Calu3 (cell line): ENCODE data around the gene RIN3. TPM values are rescaled to one million over a fixed set of nuclear protein-coding genes. Genes with fewer than 3 reads are reported as not detected.

ENCODE experiments used
- BruUV-seq: library from RNA; stranded (reverse); fragments of 400-500 nt; replicated peaks from 2 replicates; lab custom pipeline; 2021; lab: Mats Ljungman, UMichigan
- CTCF ChIA-PET: fragments of 300-600 bp; sonication (Branson Sonifier 250); formaldehyde crosslinking; loops from one replicate; lab custom pipeline; 2022; ENCODE audit warnings: antibody characterized with exemption; lab: Charles Lee
- DNase-seq: peaks from one replicate; pipeline ENCODE4 v3.0.0; 2022
- H3K27ac Mint-ChIP-seq: one replicate; pipeline ENCODE4 v1.8.0; 2022; ENCODE audit warnings: mixed read lengths; ENCODE audit not compliant: unreplicated experiment
- H3K27me3 Mint-ChIP-seq: one replicate; pipeline ENCODE4 v1.8.0; 2022; ENCODE audit warnings: mixed read lengths; ENCODE audit not compliant: unreplicated experiment
- H3K36me3 Mint-ChIP-seq: one replicate; pipeline ENCODE4 v1.8.0; 2022; ENCODE audit warnings: mild to moderate bottlenecking, moderate library complexity, mixed read lengths; ENCODE audit not compliant: insufficient read depth, unreplicated experiment
- H3K4me1 Mint-ChIP-seq: one replicate; pipeline ENCODE4 v1.8.0; 2022; ENCODE audit warnings: mild to moderate bottlenecking, low read depth, mixed read lengths; ENCODE audit not compliant: unreplicated experiment
- H3K4me3 Mint-ChIP-seq: one replicate; pipeline ENCODE4 v1.8.0; 2022; ENCODE audit warnings: mild to moderate bottlenecking, low read depth, moderate library complexity, mixed read lengths; ENCODE audit not compliant: unreplicated experiment
- H3K9me3 Mint-ChIP-seq: one replicate; pipeline ENCODE4 v1.8.0; 2022; ENCODE audit warnings: low read depth, mixed read lengths; ENCODE audit not compliant: unreplicated experiment
- CTCF ChIP-seq: fragments of 200-600 bp; IDR thresholded peaks from one replicate; pipeline ENCODE4 v1.8.0; 2022; ENCODE audit warnings: antibody characterized with exemption; ENCODE audit not compliant: unreplicated experiment
- intact Hi-C: fragments of 100-400 bp; cut with micrococcal nuclease; formaldehyde crosslinking; loops from one replicate; pipeline ENCODE4 v1.10.0; 2022; ENCODE audit not compliant: unreplicated experiment
- total RNA-seq: library from RNA; stranded (reverse); gene quantifications from 2 replicates; pipeline ENCODE4 v1.2.3, GENCODE V29; 2022

The RIN3 gene
- total RNA-seq, 1 experiment from 2014 or later, result 13.8 TPM

GRCh38 chr14:92563359-92563758 lies 49.8 kb downstream of the RIN3 start:
- Mint-ChIP-seq H3K4me1 (peaks cover 31% of the 10 kb centered on the region), H3K9me3 (no peaks in the 10 kb centered on the region), H3K27ac (no peak overlapping the region), H3K27me3 (no peaks in the 10 kb centered on the region), H3K36me3 (no peaks in the 10 kb centered on the region), H3K4me3 (no peak overlapping the region)
- CTCF ChIA-PET, result interaction anchor here (1.1 kb wide), 1 partner anchor 17 kb away, joined by 3 read pairs; no protein-coding TSS in a partner anchor
- no TSS peak for BruUV-seq
- no peak for TF ChIP-seq CTCF
- intact Hi-C loops, result no loop called here
- no peak for DNase-seq

GRCh38 chr14:92563765-92564285 lies 50.2 kb downstream of the RIN3 start:
- no TSS peak for BruUV-seq
- no peaks in the 10 kb centered on the region for H3K27me3 Mint-ChIP-seq
- DNase-seq, result no peak
- no peaks in the 10 kb centered on the region for H3K9me3 Mint-ChIP-seq
- H3K4me1 Mint-ChIP-seq, result peaks cover 31% of the 10 kb centered on the region
- intact Hi-C loops, result no loop called here
- CTCF ChIA-PET, result interaction anchor here (1.1 kb wide), 1 partner anchor 18 kb away, joined by 3 read pairs; no protein-coding TSS in a partner anchor
- no peak overlapping the region for H3K4me3 Mint-ChIP-seq
- no peak overlapping the region for H3K27ac Mint-ChIP-seq
- no peak for TF ChIP-seq CTCF
- no peaks in the 10 kb centered on the region for H3K36me3 Mint-ChIP-seq

GRCh38 chr14:92564344-92565039 lies 50.9 kb downstream of the RIN3 start:
- H3K36me3 Mint-ChIP-seq, result no peaks in the 10 kb centered on the region
- no peaks in the 10 kb centered on the region for H3K9me3 Mint-ChIP-seq
- H3K4me3 Mint-ChIP-seq, result no peak overlapping the region
- TF ChIP-seq CTCF, result no peak
- DNase-seq, result no peak
- intact Hi-C loops, result no loop called here
- no TSS peak for BruUV-seq
- CTCF ChIA-PET, result interaction anchor here (1.1 to 1.4 kb wide), 3 partner anchors 18 to 24 kb away, joined by 3 to 5 read pairs (median 3); no protein-coding TSS in a partner anchor
- H3K4me1 Mint-ChIP-seq, result peaks cover 31% of the 10 kb centered on the region
- H3K27me3 Mint-ChIP-seq, result no peaks in the 10 kb centered on the region
- H3K27ac Mint-ChIP-seq, result peak overlapping the region; percentile 28

- BruUV-seq, result no TSS peak
- no peaks in the 10 kb centered on the region for H3K36me3 Mint-ChIP-seq
- H3K9me3 Mint-ChIP-seq, result no peaks in the 10 kb centered on the region
- H3K27me3 Mint-ChIP-seq, result no peaks in the 10 kb centered on the region
- DNase-seq, result no peak
- intact Hi-C loops, result no loop called here
- TF ChIP-seq CTCF, result no peak
- peak overlapping the region; percentile 28 for H3K27ac Mint-ChIP-seq
- no peak overlapping the region for H3K4me3 Mint-ChIP-seq
- CTCF ChIA-PET, result interaction anchor here (1.3 to 1.4 kb wide), 2 partner anchors 19 to 25 kb away, joined by 3 to 5 read pairs; no protein-coding TSS in a partner anchor
- H3K4me1 Mint-ChIP-seq, result peaks cover 31% of the 10 kb centered on the region
These were observed 51.6 kb downstream of the RIN3 start for GRCh38 chr14:92565040-92565717.
